OCI-LY7 (cell line): ENCODE measurements around the gene NPY1R. TPM values are rescaled to one million over a fixed set of nuclear protein-coding genes. Genes with fewer than 3 reads are reported as not detected.

Source experiments
- BruUV-seq: library from RNA; stranded (reverse); fragments of 400-500 nt; replicated peaks from 2 replicates; lab custom pipeline; 2021; lab: Mats Ljungman, UMichigan
- CTCF ChIA-PET: fragments of 300-600 bp; sonication (Branson Sonifier 250); formaldehyde crosslinking; loops from one replicate; lab custom pipeline; 2022; ENCODE audit warnings: antibody characterized with exemption; ENCODE audit not compliant: unreplicated experiment; lab: Charles Lee
- POLR2A ChIA-PET: fragments of 300-600 bp; sonication (Branson Sonifier 250); formaldehyde crosslinking; loops from one replicate; lab custom pipeline; 2022; ENCODE audit warnings: antibody characterized with exemption; lab: Charles Lee
- DNase-seq: peaks from one replicate; pipeline ENCODE4 v3.0.0-alpha.2; 2015; ENCODE audit warnings: low spot score
- H2AFZ ChIP-seq: fragments of 200-600 bp; sonication (generic), shearing (Covaris generic); 2 replicates; pipeline ENCODE4 v1.6.1; 2014; ENCODE audit warnings: mild to moderate bottlenecking, antibody characterized with exemption, low read length, moderate library complexity
- H3K27ac ChIP-seq: fragments of 200-600 bp; sonication (generic); 2 replicates; pipeline ENCODE4 v1.5.1; 2014; ENCODE audit warnings: mixed run types, low read depth, mild to moderate bottlenecking, moderate library complexity, low read length, inconsistent platforms; ENCODE audit not compliant: poor library complexity, severe bottlenecking
- H3K36me3 ChIP-seq: fragments of 200-600 bp; sonication (generic); 2 replicates; pipeline ENCODE4 v1.6.1; 2014; ENCODE audit warnings: mild to moderate bottlenecking, antibody characterized with exemption, low read length, moderate library complexity, mixed read lengths; ENCODE audit not compliant: insufficient read depth
- H3K4me1 ChIP-seq: fragments of 200-600 bp; sonication (generic); 2 replicates; pipeline ENCODE4 v1.5.1; 2014; ENCODE audit warnings: mild to moderate bottlenecking, low read length; ENCODE audit not compliant: insufficient read depth, poor library complexity, severe bottlenecking
- H3K4me2 ChIP-seq: fragments of 200-600 bp; sonication (generic); 2 replicates; pipeline ENCODE4 v1.6.1; 2014; ENCODE audit warnings: mild to moderate bottlenecking, low read length
- H3K4me3 ChIP-seq: fragments of 200-600 bp; sonication (generic); 2 replicates; pipeline ENCODE4 v1.5.1; 2014; ENCODE audit warnings: mild to moderate bottlenecking, low read depth, low read length; ENCODE audit not compliant: poor library complexity, severe bottlenecking
- H3K79me2 ChIP-seq: fragments of 200-600 bp; sonication (generic); 2 replicates; pipeline ENCODE4 v1.6.1; 2016; ENCODE audit warnings: low read depth, mild to moderate bottlenecking, low read length, moderate library complexity, mixed read lengths; ENCODE audit not compliant: insufficient read depth
- H3K9me2 ChIP-seq: fragments of 200-600 bp; sonication (generic); 2 replicates; pipeline ENCODE4 v1.6.1; 2016; ENCODE audit warnings: mild to moderate bottlenecking, low read length, mixed read lengths; ENCODE audit not compliant: insufficient read depth
- H3K9me3 ChIP-seq: fragments of 200-600 bp; sonication (generic); 2 replicates; pipeline ENCODE4 v1.6.1; 2014; ENCODE audit warnings: mild to moderate bottlenecking, mixed run types, low read length, mixed read lengths
- H4K20me1 ChIP-seq: fragments of 200-600 bp; sonication (generic); 2 replicates; pipeline ENCODE4 v1.6.1; 2014; ENCODE audit warnings: mild to moderate bottlenecking, antibody characterized with exemption, low read length, moderate library complexity, mixed read lengths; ENCODE audit not compliant: insufficient read depth
- EZH2phosphoT487 ChIP-seq: fragments of 200-600 bp; sonication (generic); IDR thresholded peaks from 2 replicates; pipeline ENCODE4 v1.6.1; 2018; ENCODE audit warnings: low read depth, borderline replicate concordance, mild to moderate bottlenecking, mixed run types, antibody characterized with exemption, low read length, moderate library complexity, mixed read lengths
- intact Hi-C: fragments of 100-400 bp; cut with micrococcal nuclease; formaldehyde crosslinking; loops from one replicate; pipeline ENCODE4 v1.10.0; 2022; ENCODE audit not compliant: unreplicated experiment
- total RNA-seq, 2 experiments: library from RNA; depleted of rRNA in 1 of 2; stranded (reverse); fragments of >200 nt in 1 of 2; shearing (Covaris generic) in 1 of 2; gene quantifications; 2 replicates each; pipeline ENCODE4 v1.2.3, GENCODE V29; 2014 to 2022
- TF ChIP-seq, protein P1 (sequence below): fragments of 200-600 bp; sonication (generic); conservative IDR thresholded peaks from 2 replicates; pipeline ENCODE4 v1.5.1; 2014; ENCODE audit warnings: mild to moderate bottlenecking, antibody characterized with exemption, low read length, moderate library complexity, mixed read lengths

The NPY1R gene
- total RNA-seq, 2 experiments from 2014 or later: not detected

DNA sequence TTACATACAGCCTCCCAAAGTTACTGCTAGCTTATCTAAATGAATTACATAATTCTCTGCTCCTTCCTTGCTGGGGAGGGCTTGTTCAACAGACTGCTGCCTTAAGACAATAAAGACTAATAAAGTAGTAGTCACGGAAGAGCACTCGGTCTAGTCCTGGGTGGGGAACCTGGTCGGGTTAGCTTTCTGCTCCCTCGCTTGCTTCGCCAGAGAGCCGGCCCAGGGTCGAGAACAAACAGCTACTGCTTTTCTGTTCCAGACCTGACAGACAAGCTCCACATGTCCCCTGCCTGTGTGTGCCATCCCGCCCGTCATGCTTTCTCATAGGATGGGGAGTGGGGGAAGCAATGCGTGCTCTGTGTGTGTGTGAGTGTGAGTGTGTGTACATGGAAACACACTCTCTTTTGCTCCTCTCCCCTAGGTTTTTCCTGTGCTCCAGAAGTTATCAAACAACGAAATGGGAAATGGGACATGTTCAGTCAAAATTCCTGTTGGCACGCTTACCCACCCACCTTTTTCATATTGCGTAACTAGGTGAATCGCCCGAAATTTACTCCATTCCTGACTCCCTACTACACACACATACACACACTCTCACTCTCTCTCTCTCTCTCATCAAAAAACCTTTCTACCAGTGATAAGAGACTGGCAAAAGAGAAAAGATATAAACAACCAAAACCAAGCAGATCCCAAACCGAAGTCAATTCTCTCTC, 1.3 kb downstream of the NPY1R start:
- Histone ChIP-seq H2AFZ (no peak overlapping the region), H3K27ac (no peak overlapping the region), H3K4me2 (no peak overlapping the region), H3K79me2 (no peaks in the 10 kb centered on the region), H3K4me1 (no peaks in the 10 kb centered on the region), H3K9me3 (no peaks in the 10 kb centered on the region), H4K20me1 (no peaks in the 10 kb centered on the region), H3K36me3 (no peaks in the 10 kb centered on the region), H3K9me2 (no peaks in the 10 kb centered on the region), H3K4me3 (no peak overlapping the region)
- intact Hi-C loops: no loop called here
- POLR2A ChIA-PET: interaction anchor here (1.1 kb wide), 1 partner anchor 8 kb away, joined by 4 read pairs; no protein-coding TSS in a partner anchor
- no TSS peak for BruUV-seq
- TF ChIP-seq EZH2phosphoT487: no peak
- TF ChIP-seq, protein P1, sequence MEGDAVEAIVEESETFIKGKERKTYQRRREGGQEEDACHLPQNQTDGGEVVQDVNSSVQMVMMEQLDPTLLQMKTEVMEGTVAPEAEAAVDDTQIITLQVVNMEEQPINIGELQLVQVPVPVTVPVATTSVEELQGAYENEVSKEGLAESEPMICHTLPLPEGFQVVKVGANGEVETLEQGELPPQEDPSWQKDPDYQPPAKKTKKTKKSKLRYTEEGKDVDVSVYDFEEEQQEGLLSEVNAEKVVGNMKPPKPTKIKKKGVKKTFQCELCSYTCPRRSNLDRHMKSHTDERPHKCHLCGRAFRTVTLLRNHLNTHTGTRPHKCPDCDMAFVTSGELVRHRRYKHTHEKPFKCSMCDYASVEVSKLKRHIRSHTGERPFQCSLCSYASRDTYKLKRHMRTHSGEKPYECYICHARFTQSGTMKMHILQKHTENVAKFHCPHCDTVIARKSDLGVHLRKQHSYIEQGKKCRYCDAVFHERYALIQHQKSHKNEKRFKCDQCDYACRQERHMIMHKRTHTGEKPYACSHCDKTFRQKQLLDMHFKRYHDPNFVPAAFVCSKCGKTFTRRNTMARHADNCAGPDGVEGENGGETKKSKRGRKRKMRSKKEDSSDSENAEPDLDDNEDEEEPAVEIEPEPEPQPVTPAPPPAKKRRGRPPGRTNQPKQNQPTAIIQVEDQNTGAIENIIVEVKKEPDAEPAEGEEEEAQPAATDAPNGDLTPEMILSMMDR: no peak
- DNase-seq: no peak
- CTCF ChIA-PET: no interaction called here

DNA sequence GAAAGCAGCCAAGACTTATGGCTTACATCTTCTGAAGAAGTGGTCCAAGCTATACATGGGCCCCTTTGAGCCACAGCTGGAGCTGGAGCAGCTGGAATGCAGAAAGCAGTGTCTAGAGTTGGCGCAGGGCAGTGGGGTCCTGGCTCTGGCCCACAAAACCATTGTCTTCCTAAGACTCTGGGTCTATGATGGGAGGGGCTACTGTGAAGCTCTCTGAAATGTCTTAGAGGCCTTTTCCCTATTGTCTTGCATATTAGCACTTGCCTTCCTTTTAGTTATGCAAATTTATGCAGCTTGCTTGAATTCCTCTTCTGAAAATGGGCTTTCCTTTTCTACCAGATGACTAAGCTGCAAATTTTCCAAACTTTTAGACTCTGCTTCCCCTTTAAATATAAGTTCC, 15.3 kb downstream of the NPY1R start:
- BruUV-seq: no TSS peak

DNA sequence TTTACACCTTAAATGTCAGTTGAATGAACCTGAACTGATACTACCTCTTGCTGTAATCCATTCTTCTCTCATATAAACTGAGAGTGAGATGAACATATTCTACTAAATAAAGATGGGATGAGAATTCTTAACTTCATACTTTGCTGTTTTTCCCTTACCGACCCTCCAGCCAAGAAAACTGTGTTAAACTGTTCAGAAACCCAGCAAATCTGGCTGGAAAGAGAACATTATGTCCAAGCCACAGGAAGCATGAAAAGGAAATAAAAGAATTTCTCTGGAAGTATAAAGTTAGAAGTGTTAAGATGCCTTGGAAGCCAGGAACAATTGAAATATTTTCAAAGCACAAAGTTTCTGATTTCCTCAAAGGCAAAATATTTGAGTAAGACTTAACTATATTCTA, 22.9 kb downstream of the NPY1R start:
- ChIA-PET CTCF (no interaction called here), POLR2A (no interaction called here)
- BruUV-seq: no TSS peak
- H3K9me3 ChIP-seq: no peaks in the 10 kb centered on the region
- DNase-seq: no peak
- H2AFZ ChIP-seq: no peak overlapping the region
- H3K4me2 ChIP-seq: no peak overlapping the region
- H3K4me3 ChIP-seq: no peak overlapping the region
- H3K36me3 ChIP-seq: no peaks in the 10 kb centered on the region
- no peaks in the 10 kb centered on the region for H3K4me1 ChIP-seq
- TF ChIP-seq, protein P1: no peak
- TF ChIP-seq EZH2phosphoT487: no peak
- intact Hi-C loops: no loop called here
- H3K79me2 ChIP-seq: no peaks in the 10 kb centered on the region
- H3K9me2 ChIP-seq: no peaks in the 10 kb centered on the region
- H3K27ac ChIP-seq: no peak overlapping the region
- no peaks in the 10 kb centered on the region for H4K20me1 ChIP-seq

More for the DNA sequence above, 15.3 kb downstream of the NPY1R start:
- intact Hi-C loops: no loop called here
- H3K4me3 ChIP-seq: no peak overlapping the region
- CTCF ChIA-PET: no interaction called here
- H3K4me1 ChIP-seq: no peaks in the 10 kb centered on the region
- H3K79me2 ChIP-seq: no peaks in the 10 kb centered on the region
- no peaks in the 10 kb centered on the region for H4K20me1 ChIP-seq
- H2AFZ ChIP-seq: no peak overlapping the region
- H3K9me3 ChIP-seq: no peaks in the 10 kb centered on the region
- no peaks in the 10 kb centered on the region for H3K9me2 ChIP-seq
- H3K4me2 ChIP-seq: no peak overlapping the region
- TF ChIP-seq, protein P1: no peak
- TF ChIP-seq EZH2phosphoT487: no peak
- H3K36me3 ChIP-seq: no peaks in the 10 kb centered on the region
- POLR2A ChIA-PET: no interaction called here
- no peak for DNase-seq
- H3K27ac ChIP-seq: no peak overlapping the region
